IPS-15b (cell line): ENCODE measurements around the gene HES7.

Source experiments
- H3K27me3 ChIP-seq: one replicate; pipeline ENCODE4 v1.6.1; 2013; ENCODE audit warnings: low read length; ENCODE audit not compliant: control insufficient read depth, insufficient read depth
- H3K36me3 ChIP-seq: one replicate; pipeline ENCODE4 v1.6.1; 2013; ENCODE audit warnings: low read length; ENCODE audit not compliant: control insufficient read depth, insufficient read depth
- H3K4me1 ChIP-seq: one replicate; pipeline ENCODE4 v1.6.1; 2013; ENCODE audit warnings: mild to moderate bottlenecking, low read length; ENCODE audit not compliant: control insufficient read depth, insufficient read depth
- H3K4me3 ChIP-seq: one replicate; pipeline ENCODE4 v1.5.1; 2013; ENCODE audit warnings: low read depth, low read length
- H3K9ac ChIP-seq: one replicate; pipeline ENCODE4 v1.6.1; 2013; ENCODE audit warnings: low read depth, mild to moderate bottlenecking, low read length
- H3K9me3 ChIP-seq: one replicate; pipeline ENCODE4 v1.6.1; 2013; ENCODE audit warnings: mild to moderate bottlenecking, low read length; ENCODE audit not compliant: control insufficient read depth, insufficient read depth

Gene HES7

GRCh38 chr17:8160741-8161221, 36.9 kb upstream of the HES7 start:
- Histone ChIP-seq H3K27me3 (no peaks in the 10 kb centered on the region), H3K36me3 (peaks cover 5% of the 10 kb centered on the region), H3K9me3 (no peaks in the 10 kb centered on the region), H3K9ac (no peak overlapping the region), H3K4me3 (no peak overlapping the region), H3K4me1 (peaks cover 18% of the 10 kb centered on the region)

- Histone ChIP-seq H3K9me3 (no peaks in the 10 kb centered on the region), H3K27me3 (peaks cover under 1% of the 10 kb centered on the region), H3K9ac (no peak overlapping the region), H3K4me1 (peaks cover 18% of the 10 kb centered on the region), H3K4me3 (no peak overlapping the region), H3K36me3 (peaks cover 5% of the 10 kb centered on the region)
Observed at GRCh38 chr17:8160224-8160577, 36.3 kb upstream of the HES7 start.

DNA sequence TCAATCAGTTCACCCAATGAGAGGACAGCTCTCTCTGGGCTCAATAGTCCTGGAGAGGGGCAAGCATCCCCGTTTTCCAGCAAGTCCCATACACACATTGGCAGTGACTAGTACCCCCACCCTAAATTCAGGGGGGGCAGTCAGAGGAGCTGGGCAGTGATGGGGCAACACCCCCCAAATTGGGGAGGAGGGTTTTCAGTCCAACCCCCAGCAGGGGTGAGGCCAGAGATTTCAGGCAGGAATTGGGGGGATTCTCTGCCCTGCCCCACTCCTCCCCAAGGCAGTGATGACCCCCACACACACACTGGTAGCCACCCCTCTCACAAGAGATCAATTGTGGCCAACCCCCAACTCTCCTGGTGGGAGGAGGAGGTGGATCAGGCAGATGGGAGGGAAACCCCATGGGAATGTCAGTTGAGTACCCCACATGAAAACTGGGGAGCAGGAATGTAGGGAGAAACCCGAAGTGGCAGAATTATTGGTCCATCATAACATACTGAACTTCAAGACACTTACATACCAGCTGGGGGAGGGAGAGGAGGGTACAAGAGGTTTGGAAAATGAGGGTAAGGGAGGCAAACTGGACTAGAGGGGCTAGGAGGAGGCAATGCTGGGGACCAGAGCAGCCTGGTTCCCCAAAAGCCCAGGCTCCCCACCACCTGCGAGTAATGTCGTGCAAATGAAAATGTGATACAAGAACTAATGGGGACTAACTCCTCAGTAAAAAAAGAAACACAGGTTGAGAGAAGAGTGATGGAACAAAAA, 35.7 kb upstream of the HES7 start:
- Histone ChIP-seq H3K27me3 (peaks cover 2% of the 10 kb centered on the region), H3K9ac (no peak overlapping the region), H3K36me3 (peaks cover 5% of the 10 kb centered on the region), H3K4me3 (no peak overlapping the region), H3K9me3 (no peaks in the 10 kb centered on the region), H3K4me1 (peaks cover 20% of the 10 kb centered on the region)

DNA sequence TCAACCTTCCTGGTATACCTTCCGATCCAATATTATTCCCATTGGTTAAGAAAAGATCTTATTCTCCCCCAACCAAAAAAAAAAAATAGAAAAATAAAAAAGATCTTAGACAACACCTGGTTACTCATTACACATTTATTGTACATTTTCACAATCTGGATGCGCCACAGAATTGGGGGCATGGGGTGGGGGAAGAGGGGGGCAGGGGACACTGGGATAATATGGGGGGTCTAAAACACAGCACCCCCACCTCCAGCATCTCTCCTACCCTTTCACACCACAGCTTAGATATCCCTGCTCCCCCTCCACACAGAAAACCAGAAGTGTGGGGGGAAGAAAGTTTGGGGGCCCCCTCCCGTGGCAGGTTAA, 35.1 kb upstream of the HES7 start:
- Histone ChIP-seq H3K4me1 (peaks cover 15% of the 10 kb centered on the region), H3K36me3 (peaks cover 5% of the 10 kb centered on the region), H3K27me3 (peaks cover 2% of the 10 kb centered on the region), H3K9ac (no peak overlapping the region), H3K9me3 (no peaks in the 10 kb centered on the region), H3K4me3 (no peak overlapping the region)

GRCh38 chr17:8158267-8159031, 34.5 kb upstream of the HES7 start:
- no peak overlapping the region for H3K9ac ChIP-seq
- H3K4me3 ChIP-seq = peak overlapping the region; percentile 18
- peaks cover 14% of the 10 kb centered on the region for H3K4me1 ChIP-seq
- peaks cover 2% of the 10 kb centered on the region for H3K27me3 ChIP-seq
- H3K36me3 ChIP-seq = peaks cover 5% of the 10 kb centered on the region
- H3K9me3 ChIP-seq = no peaks in the 10 kb centered on the region

DNA sequence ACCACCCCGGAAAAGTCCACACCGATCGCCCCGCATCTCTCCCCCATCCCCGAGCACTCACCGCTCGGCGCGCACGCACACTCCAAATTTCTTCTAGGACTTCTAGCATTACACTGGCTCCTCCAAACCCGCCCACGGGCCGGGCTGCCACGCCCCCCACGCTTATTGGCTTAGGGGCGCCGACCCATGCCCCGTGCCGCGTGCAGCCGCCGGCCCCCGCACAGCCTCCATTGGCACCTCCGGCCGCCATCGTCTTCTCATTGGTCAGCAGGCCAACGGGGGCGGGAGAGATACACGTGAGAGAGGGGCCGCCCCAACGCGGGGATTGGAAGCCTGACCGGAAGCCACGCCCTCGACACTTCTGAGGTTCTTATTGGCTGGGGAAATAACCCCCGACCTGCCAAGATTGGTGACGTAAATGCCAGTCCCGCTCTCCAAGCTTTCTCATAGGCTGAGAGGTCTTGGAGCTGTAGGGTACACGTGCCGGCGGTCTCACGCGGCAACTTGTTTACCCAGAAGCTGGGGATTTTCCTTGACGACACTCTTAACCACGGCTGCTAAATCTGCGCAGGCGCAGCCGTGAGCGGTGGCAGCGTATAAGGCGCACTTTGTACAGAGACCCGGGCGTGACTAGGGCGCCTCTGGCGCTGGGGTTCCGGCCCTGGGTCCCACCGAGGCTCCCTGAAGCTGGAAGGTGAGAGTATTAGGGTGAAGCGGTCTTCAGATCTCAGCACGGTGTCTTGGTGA, 32.5 kb upstream of the HES7 start:
- Histone ChIP-seq H3K4me1 (peaks cover 18% of the 10 kb centered on the region), H3K9me3 (no peaks in the 10 kb centered on the region), H3K4me3 (peak overlapping the region; percentile 95), H3K27me3 (peaks cover 2% of the 10 kb centered on the region), H3K9ac (peak overlapping the region; percentile 83), H3K36me3 (peaks cover 5% of the 10 kb centered on the region)

DNA sequence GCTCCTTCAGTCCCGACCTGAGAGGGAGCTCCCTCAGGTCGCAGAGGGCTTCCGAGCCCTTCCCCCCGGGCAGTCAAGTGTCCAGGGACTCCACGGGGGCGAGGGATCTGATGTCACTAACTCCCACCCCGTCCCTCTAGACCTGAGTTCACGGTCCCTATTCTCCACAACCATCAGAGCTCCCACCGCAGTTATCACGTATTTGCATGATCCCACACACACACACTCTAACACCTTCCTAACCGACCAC, 32.0 kb upstream of the HES7 start:
- Histone ChIP-seq H3K9me3 (no peaks in the 10 kb centered on the region), H3K27me3 (peaks cover 2% of the 10 kb centered on the region), H3K4me3 (peak overlapping the region; percentile 95), H3K4me1 (peaks cover 16% of the 10 kb centered on the region), H3K9ac (peak overlapping the region; percentile 47), H3K36me3 (peaks cover 5% of the 10 kb centered on the region)

DNA sequence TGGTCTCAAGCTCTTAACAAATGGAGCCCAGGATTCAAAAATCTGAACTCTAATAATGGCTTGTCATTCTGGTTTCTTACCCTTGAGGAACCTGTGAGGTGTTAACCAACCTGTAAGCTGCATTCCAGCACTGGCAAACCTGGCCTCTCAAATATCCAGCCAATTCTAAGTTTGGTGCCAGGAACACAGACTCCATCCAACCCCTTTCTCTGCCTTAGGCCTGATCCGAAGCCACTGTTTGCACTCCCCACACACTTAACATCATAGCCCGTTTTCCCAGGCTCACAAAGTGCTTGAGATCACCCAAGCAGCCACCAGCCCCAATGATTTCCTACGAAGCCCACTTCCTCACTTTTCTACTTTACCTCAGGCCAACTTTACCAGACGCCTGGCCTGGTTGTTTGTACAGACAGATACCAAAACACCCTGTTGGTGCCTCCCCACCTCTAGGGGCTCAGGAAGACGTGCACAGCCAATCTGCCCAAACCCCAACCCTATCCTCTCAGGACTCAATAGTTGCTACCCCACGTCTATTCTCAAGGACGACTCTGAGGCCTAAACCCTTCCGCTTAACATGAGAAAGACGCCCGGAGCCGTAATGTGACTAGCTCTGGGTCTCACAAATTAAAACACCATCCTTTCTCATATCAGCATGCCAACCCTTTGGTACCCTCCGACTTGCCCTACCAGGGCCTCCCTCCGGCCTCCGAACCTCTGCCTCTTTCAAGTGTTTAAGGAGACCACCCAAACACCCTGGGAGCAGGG, 31.5 kb upstream of the HES7 start:
- no peaks in the 10 kb centered on the region for H3K9me3 ChIP-seq
- H3K36me3 ChIP-seq = peaks cover 3% of the 10 kb centered on the region
- peaks cover 2% of the 10 kb centered on the region for H3K27me3 ChIP-seq
- H3K4me1 ChIP-seq = peaks cover 16% of the 10 kb centered on the region
- H3K4me3 ChIP-seq = peak overlapping the region; percentile 95
- peak overlapping the region; percentile 47 for H3K9ac ChIP-seq

- H3K27me3 ChIP-seq = peaks cover 2% of the 10 kb centered on the region
- peaks cover 9% of the 10 kb centered on the region for H3K36me3 ChIP-seq
- H3K4me1 ChIP-seq = peaks cover 16% of the 10 kb centered on the region
- no peaks in the 10 kb centered on the region for H3K9me3 ChIP-seq
- peak overlapping the region; percentile 61 for H3K4me3 ChIP-seq
- peak overlapping the region; percentile 54 for H3K9ac ChIP-seq
Observed at GRCh38 chr17:8154608-8155155, 30.8 kb upstream of the HES7 start.

DNA sequence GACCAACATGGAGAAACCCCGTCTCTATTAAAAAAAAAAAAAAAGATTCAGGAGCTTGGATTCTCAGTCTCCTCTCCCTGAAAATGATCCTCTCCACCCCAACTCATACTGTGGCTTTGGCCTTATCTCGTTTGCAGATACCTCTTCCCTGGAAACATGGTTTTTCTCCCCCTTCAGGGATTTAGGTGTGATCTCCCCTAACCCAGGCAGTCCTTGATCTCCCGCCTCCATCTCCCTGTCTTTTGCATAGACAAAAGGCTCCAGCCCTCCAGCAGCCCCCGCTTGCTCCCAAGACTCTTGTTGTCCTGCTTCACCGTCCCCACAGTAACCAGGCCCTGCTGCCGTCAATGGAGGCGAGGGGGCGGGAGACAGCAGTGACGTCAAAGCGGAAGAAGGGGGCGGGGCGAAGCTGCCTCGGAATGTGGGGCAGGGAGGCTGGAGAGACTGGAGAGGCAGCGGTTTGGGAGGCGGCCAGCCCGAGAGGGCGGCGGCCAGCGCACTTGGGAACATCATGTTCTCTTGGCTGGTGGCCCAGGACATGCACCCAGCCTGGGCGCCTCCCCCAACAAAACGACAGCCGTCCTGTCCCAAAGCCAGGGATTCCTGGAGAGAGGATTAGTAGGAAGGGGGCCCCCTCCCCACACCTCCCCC, 30.2 kb upstream of the HES7 start:
- Histone ChIP-seq H3K36me3 (peaks cover 15% of the 10 kb centered on the region), H3K4me1 (peaks cover 16% of the 10 kb centered on the region), H3K27me3 (peaks cover 2% of the 10 kb centered on the region), H3K9ac (peak overlapping the region; percentile 54), H3K4me3 (peak overlapping the region; percentile 61), H3K9me3 (no peaks in the 10 kb centered on the region)

DNA sequence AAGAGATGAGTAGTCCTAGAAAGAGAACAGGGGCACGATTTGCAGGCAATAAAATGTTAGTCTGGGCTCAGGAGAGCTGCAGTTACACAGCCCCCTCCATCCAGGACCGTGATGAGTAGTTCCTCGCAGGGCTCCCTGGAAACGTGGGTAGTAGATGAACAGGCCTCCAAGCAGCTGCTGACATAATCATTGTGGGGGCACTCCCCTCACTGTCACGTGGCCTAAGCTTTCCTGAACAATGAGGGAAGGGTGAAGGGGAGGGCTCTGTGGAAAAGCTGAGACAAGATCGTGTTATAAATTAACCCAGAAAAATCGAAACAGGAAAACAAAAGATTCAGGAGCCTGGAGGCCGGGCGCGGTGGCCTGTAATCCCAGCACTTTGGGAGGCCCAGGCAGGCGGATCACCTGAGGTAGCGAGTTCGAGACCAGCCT, 29.6 kb upstream of the HES7 start:
- Histone ChIP-seq H3K9me3 (no peaks in the 10 kb centered on the region), H3K36me3 (peaks cover 17% of the 10 kb centered on the region), H3K4me3 (no peak overlapping the region), H3K9ac (no peak overlapping the region), H3K4me1 (peaks cover 16% of the 10 kb centered on the region), H3K27me3 (peaks cover 2% of the 10 kb centered on the region)
